ENCODE measurements around the gene DOK5. TPM values are rescaled to one million over a fixed set of nuclear protein-coding genes. Genes with fewer than 3 reads are reported as not detected.

DOK5 gene
- total and polyA plus RNA-seq, 12 donors, result 0.51 to 21.1 (median 9.1) TPM

DNA sequence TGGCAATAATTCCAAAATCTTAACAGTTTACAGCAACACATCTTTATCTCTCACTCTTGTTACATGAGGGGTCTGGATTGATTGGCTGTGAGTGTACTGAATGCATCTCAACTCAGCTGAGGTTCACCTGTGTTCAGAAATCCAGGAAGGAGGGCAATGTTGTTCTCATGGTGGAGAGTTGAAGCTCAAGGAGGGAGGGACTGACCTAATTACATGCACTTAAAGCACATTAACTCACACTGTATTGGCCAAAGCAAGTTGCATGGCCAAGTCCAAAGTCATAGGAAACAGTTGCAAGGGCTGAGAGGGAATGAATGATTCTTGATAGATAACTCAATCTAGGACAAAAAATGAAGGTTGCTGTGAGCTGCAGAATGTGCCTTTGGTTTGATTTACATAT lies 102.2 kb downstream of the DOK5 start:
- ATAC-seq (no peak), DNase-seq (no peak)
- peaks cover 0 to 12% (median 0%) of the 10 kb centered on the region in 11 donors for H3K9me3 ChIP-seq
- H3K27me3 ChIP-seq, result no peaks in the 10 kb centered on the region
- intact Hi-C loops (cut with DNase I), result loop anchor here in 1 of 10 donors (10.0 kb wide), 1 partner anchor 103 kb away; the partner anchor contains the start of gene DOK5
- H3K36me3 ChIP-seq, result no peaks in the 10 kb centered on the region
- H3K4me3 ChIP-seq, result no peak overlapping the region
- H3K4me1 ChIP-seq, result peaks cover 0 to 7% (median 0%) of the 10 kb centered on the region in 9 donors
- H3K27ac ChIP-seq, result no peak overlapping the region
- TF ChIP-seq, protein P1, sequence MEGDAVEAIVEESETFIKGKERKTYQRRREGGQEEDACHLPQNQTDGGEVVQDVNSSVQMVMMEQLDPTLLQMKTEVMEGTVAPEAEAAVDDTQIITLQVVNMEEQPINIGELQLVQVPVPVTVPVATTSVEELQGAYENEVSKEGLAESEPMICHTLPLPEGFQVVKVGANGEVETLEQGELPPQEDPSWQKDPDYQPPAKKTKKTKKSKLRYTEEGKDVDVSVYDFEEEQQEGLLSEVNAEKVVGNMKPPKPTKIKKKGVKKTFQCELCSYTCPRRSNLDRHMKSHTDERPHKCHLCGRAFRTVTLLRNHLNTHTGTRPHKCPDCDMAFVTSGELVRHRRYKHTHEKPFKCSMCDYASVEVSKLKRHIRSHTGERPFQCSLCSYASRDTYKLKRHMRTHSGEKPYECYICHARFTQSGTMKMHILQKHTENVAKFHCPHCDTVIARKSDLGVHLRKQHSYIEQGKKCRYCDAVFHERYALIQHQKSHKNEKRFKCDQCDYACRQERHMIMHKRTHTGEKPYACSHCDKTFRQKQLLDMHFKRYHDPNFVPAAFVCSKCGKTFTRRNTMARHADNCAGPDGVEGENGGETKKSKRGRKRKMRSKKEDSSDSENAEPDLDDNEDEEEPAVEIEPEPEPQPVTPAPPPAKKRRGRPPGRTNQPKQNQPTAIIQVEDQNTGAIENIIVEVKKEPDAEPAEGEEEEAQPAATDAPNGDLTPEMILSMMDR (IDR thresholded peaks at IDR 0.05), result no peak

DNA sequence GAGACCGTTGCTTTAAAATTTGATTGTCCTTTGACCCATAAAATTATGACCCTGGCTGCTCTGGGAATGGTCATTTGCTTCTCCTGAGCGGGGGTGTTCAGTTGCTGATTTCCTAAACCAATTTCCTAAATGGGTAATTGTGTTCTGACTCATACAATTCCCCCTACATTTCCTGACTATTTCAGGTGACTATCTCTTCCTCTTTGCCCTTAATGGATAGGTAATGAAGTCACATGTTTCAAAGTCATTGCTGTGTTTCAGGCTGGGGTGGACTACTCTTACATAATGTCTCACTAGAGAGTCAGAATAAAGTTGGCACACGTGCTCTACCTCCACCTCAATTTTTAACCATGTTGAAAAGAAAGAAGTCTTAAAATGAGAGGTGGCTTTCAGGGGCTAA lies 109.8 kb downstream of the DOK5 start:
- Histone ChIP-seq H3K27me3 (no peaks in the 10 kb centered on the region), H3K9me3 (peaks cover 0 to 12% (median 3%) of the 10 kb centered on the region in 11 donors), H3K4me1 (no peaks in the 10 kb centered on the region), H3K27ac (no peak overlapping the region), H3K36me3 (no peaks in the 10 kb centered on the region), H3K4me3 (no peak overlapping the region)
- WGBS, 2 donors, result 59 to 67% methylated on average over 3 of the region's 3 CpGs
- TF ChIP-seq, protein P1 (IDR thresholded peaks at IDR 0.05), result no peak
- intact Hi-C loops (cut with DNase I), result no loop called here
- ATAC-seq (no peak), DNase-seq (no peak)

DNA sequence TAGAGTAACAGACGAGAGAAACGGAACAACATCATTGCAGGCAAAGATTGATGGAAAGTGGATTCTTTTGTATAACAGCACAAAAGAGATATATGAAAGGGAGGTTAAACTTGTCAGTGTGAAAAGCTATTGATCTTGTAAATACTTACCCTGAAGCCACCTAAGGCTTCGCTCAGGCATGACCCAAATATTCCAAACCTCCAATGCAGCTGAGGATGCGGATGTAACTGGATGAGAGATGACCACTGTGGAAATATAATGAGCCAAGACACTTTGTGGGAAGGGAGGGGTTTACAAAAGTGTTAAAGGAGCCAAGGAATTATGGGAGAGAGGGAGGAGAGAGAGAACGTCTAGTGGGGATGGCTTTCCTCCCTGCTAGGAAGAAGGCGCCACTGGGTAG lies 112.0 kb downstream of the DOK5 start:
- WGBS, 2 donors, result 91 to 93% methylated on average over 6 of the region's 6 CpGs
- intact Hi-C loops (cut with DNase I), result no loop called here
- Histone ChIP-seq H3K4me3 (no peak overlapping the region), H3K27ac (no peak overlapping the region), H3K4me1 (no peaks in the 10 kb centered on the region), H3K36me3 (peaks cover 0 to under 1% (median 0%) of the 10 kb centered on the region in 9 donors), H3K27me3 (no peaks in the 10 kb centered on the region), H3K9me3 (peaks cover 0 to 5% (median 0%) of the 10 kb centered on the region in 11 donors)
- DNase-seq (no peak), ATAC-seq (no peak)
- TF ChIP-seq, protein P1 (IDR thresholded peaks at IDR 0.05), result no peak

DNA sequence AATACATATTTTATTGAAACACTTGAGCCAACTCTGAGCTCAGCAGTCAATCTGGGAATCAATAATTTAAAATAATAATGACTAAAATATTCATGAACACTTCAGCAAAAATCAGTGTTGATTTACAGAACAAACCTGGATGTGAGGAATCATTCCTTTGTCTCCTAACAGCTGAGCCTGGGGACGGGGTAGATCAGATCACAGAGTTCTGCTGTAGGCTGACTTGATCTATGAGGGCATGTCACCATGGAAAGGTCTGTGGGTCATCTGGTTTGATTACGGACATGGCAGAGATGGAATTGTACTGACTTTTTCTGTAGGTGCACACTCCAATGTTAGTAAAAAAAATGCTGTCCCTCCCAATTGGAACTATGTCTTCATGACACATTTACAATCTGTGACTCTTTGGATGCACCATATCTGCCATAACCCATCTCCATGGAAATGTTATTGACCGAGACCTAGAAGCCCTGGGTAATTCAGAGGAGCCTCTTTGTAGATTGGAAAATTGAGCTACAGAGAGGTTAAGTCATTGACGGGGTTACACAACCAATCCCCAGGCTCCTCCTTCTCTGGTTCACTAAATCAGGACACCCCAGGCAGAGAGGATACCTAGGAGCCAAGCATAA lies 114.1 kb downstream of the DOK5 start:
- no peaks in the 10 kb centered on the region for H3K9me3 ChIP-seq
- H3K4me1 ChIP-seq, result no peaks in the 10 kb centered on the region
- no peak overlapping the region for H3K4me3 ChIP-seq
- no peak overlapping the region for H3K27ac ChIP-seq
- DNase-seq (no peak), ATAC-seq (no peak)
- H3K36me3 ChIP-seq, result peaks cover 0 to 14% (median 0%) of the 10 kb centered on the region in 9 donors
- intact Hi-C loops (cut with DNase I), result no loop called here
- WGBS, 2 donors, result 91 to 92% methylated on average over 4 of the region's 4 CpGs
- no peaks in the 10 kb centered on the region for H3K27me3 ChIP-seq
- TF ChIP-seq, protein P1 (IDR thresholded peaks at IDR 0.05), result no peak
